ENCODE results near the gene ZNF618.

ZNF618 gene

GRCh38 chr9:113963696-113964494, 87.8 kb downstream of the ZNF618 start:
- no peaks in the 10 kb centered on the region for H3K9me3 ChIP-seq (ENCODE audit: low read length)
- H3K4me3 ChIP-seq (ENCODE audit: low read depth in 1 of 2, low read length in 2 of 2): no peak overlapping the region
- no peak overlapping the region for H3K27ac ChIP-seq (ENCODE audit: low read depth, low read length)
- no peaks in the 10 kb centered on the region for H3K27me3 ChIP-seq (ENCODE audit: control insufficient read depth in 1 of 2, insufficient read depth in 2 of 2, low read length in 2 of 2)
- no peaks in the 10 kb centered on the region for H3K36me3 ChIP-seq (ENCODE audit: insufficient read depth, low read length)
- no peak overlapping the region for H3K9ac ChIP-seq (ENCODE audit: low read length)
- no peaks in the 10 kb centered on the region for H3K4me1 ChIP-seq (ENCODE audit: insufficient read depth, low read length)

GRCh38 chr9:113964495-113965170, 88.5 kb downstream of the ZNF618 start:
- no peaks in the 10 kb centered on the region for H3K4me1 ChIP-seq (ENCODE audit: insufficient read depth, low read length)
- H3K27me3 ChIP-seq (ENCODE audit: control insufficient read depth in 1 of 2, insufficient read depth in 2 of 2, low read length in 2 of 2): no peaks in the 10 kb centered on the region
- no peak overlapping the region for H3K27ac ChIP-seq (ENCODE audit: low read depth, low read length)
- no peak overlapping the region for H3K4me3 ChIP-seq (ENCODE audit: low read depth in 1 of 2, low read length in 2 of 2)
- no peak overlapping the region for H3K9ac ChIP-seq (ENCODE audit: low read length)
- no peaks in the 10 kb centered on the region for H3K9me3 ChIP-seq (ENCODE audit: low read length)
- H3K36me3 ChIP-seq (ENCODE audit: insufficient read depth, low read length): no peaks in the 10 kb centered on the region

- H3K4me1 ChIP-seq (ENCODE audit: insufficient read depth, low read length): no peaks in the 10 kb centered on the region
- H3K9me3 ChIP-seq (ENCODE audit: low read length): no peaks in the 10 kb centered on the region
- no peak overlapping the region for H3K9ac ChIP-seq (ENCODE audit: low read length)
- no peak overlapping the region for H3K27ac ChIP-seq (ENCODE audit: low read depth, low read length)
- H3K36me3 ChIP-seq (ENCODE audit: insufficient read depth, low read length): no peaks in the 10 kb centered on the region
- no peak overlapping the region for H3K4me3 ChIP-seq (ENCODE audit: low read depth in 1 of 2, low read length in 2 of 2)
- no peaks in the 10 kb centered on the region for H3K27me3 ChIP-seq (ENCODE audit: control insufficient read depth in 1 of 2, insufficient read depth in 2 of 2, low read length in 2 of 2)
Observed at GRCh38 chr9:113966394-113966793, 90.3 kb downstream of the ZNF618 start.

GRCh38 chr9:113967380-113967779, 91.3 kb downstream of the ZNF618 start:
- Histone ChIP-seq H3K9ac (ENCODE audit: low read length) (no peak overlapping the region), H3K4me3 (ENCODE audit: low read depth in 1 of 2, low read length in 2 of 2) (no peak overlapping the region), H3K27ac (ENCODE audit: low read depth, low read length) (no peak overlapping the region), H3K27me3 (ENCODE audit: control insufficient read depth in 1 of 2, insufficient read depth in 2 of 2, low read length in 2 of 2) (no peaks in the 10 kb centered on the region), H3K36me3 (ENCODE audit: insufficient read depth, low read length) (no peaks in the 10 kb centered on the region), H3K9me3 (ENCODE audit: low read length) (no peaks in the 10 kb centered on the region), H3K4me1 (ENCODE audit: insufficient read depth, low read length) (no peaks in the 10 kb centered on the region)

- H3K27me3 ChIP-seq (ENCODE audit: control insufficient read depth in 1 of 2, insufficient read depth in 2 of 2, low read length in 2 of 2): no peaks in the 10 kb centered on the region
- no peaks in the 10 kb centered on the region for H3K9me3 ChIP-seq (ENCODE audit: low read length)
- H3K9ac ChIP-seq (ENCODE audit: low read length): no peak overlapping the region
- H3K27ac ChIP-seq (ENCODE audit: low read depth, low read length): no peak overlapping the region
- no peak overlapping the region for H3K4me3 ChIP-seq (ENCODE audit: low read depth in 1 of 2, low read length in 2 of 2)
- H3K36me3 ChIP-seq (ENCODE audit: insufficient read depth, low read length): no peaks in the 10 kb centered on the region
- H3K4me1 ChIP-seq (ENCODE audit: insufficient read depth, low read length): no peaks in the 10 kb centered on the region
Observed at GRCh38 chr9:113969343-113969742, 93.2 kb downstream of the ZNF618 start.

- H3K4me3 ChIP-seq (ENCODE audit: low read depth in 1 of 2, low read length in 2 of 2): no peak overlapping the region
- H3K9me3 ChIP-seq (ENCODE audit: low read length): no peaks in the 10 kb centered on the region
- no peak overlapping the region for H3K27ac ChIP-seq (ENCODE audit: low read depth, low read length)
- no peaks in the 10 kb centered on the region for H3K27me3 ChIP-seq (ENCODE audit: control insufficient read depth in 1 of 2, insufficient read depth in 2 of 2, low read length in 2 of 2)
- no peaks in the 10 kb centered on the region for H3K36me3 ChIP-seq (ENCODE audit: insufficient read depth, low read length)
- no peaks in the 10 kb centered on the region for H3K4me1 ChIP-seq (ENCODE audit: insufficient read depth, low read length)
- H3K9ac ChIP-seq (ENCODE audit: low read length): no peak overlapping the region
Observed at GRCh38 chr9:113973226-113973625, 97.1 kb downstream of the ZNF618 start.

GRCh38 chr9:113973963-113974413, 97.9 kb downstream of the ZNF618 start:
- no peaks in the 10 kb centered on the region for H3K27me3 ChIP-seq (ENCODE audit: control insufficient read depth in 1 of 2, insufficient read depth in 2 of 2, low read length in 2 of 2)
- H3K9me3 ChIP-seq (ENCODE audit: low read length): no peaks in the 10 kb centered on the region
- no peak overlapping the region for H3K27ac ChIP-seq (ENCODE audit: low read depth, low read length)
- no peaks in the 10 kb centered on the region for H3K4me1 ChIP-seq (ENCODE audit: insufficient read depth, low read length)
- no peak overlapping the region for H3K4me3 ChIP-seq (ENCODE audit: low read depth in 1 of 2, low read length in 2 of 2)
- no peaks in the 10 kb centered on the region for H3K36me3 ChIP-seq (ENCODE audit: insufficient read depth, low read length)
- no peak overlapping the region for H3K9ac ChIP-seq (ENCODE audit: low read length)

GRCh38 chr9:113976915-113977314, 100.8 kb downstream of the ZNF618 start:
- no peak overlapping the region for H3K9ac ChIP-seq (ENCODE audit: low read length)
- no peak overlapping the region for H3K4me3 ChIP-seq (ENCODE audit: low read depth in 1 of 2, low read length in 2 of 2)
- no peaks in the 10 kb centered on the region for H3K4me1 ChIP-seq (ENCODE audit: insufficient read depth, low read length)
- H3K27ac ChIP-seq (ENCODE audit: low read depth, low read length): no peak overlapping the region
- H3K27me3 ChIP-seq (ENCODE audit: control insufficient read depth in 1 of 2, insufficient read depth in 2 of 2, low read length in 2 of 2): no peaks in the 10 kb centered on the region
- H3K36me3 ChIP-seq (ENCODE audit: insufficient read depth, low read length): no peaks in the 10 kb centered on the region
- no peaks in the 10 kb centered on the region for H3K9me3 ChIP-seq (ENCODE audit: low read length)

- Histone ChIP-seq H3K9ac (ENCODE audit: low read length) (no peak overlapping the region), H3K9me3 (ENCODE audit: low read length) (no peaks in the 10 kb centered on the region), H3K36me3 (ENCODE audit: insufficient read depth, low read length) (no peaks in the 10 kb centered on the region), H3K27me3 (ENCODE audit: control insufficient read depth in 1 of 2, insufficient read depth in 2 of 2, low read length in 2 of 2) (no peaks in the 10 kb centered on the region), H3K4me1 (ENCODE audit: insufficient read depth, low read length) (no peaks in the 10 kb centered on the region), H3K27ac (ENCODE audit: low read depth, low read length) (no peak overlapping the region), H3K4me3 (ENCODE audit: low read depth in 1 of 2, low read length in 2 of 2) (no peak overlapping the region)
Observed at GRCh38 chr9:113978725-113979342, 102.7 kb downstream of the ZNF618 start.

- Histone ChIP-seq H3K27ac (ENCODE audit: low read depth, low read length) (no peak overlapping the region), H3K36me3 (ENCODE audit: insufficient read depth, low read length) (no peaks in the 10 kb centered on the region), H3K9ac (ENCODE audit: low read length) (no peak overlapping the region), H3K27me3 (ENCODE audit: control insufficient read depth in 1 of 2, insufficient read depth in 2 of 2, low read length in 2 of 2) (no peaks in the 10 kb centered on the region), H3K4me3 (ENCODE audit: low read depth in 1 of 2, low read length in 2 of 2) (no peak overlapping the region), H3K9me3 (ENCODE audit: low read length) (no peaks in the 10 kb centered on the region), H3K4me1 (ENCODE audit: insufficient read depth, low read length) (no peaks in the 10 kb centered on the region)
Observed at GRCh38 chr9:113979343-113980127, 103.4 kb downstream of the ZNF618 start.
